SK-N-SH (cell line): ENCODE results near the gene ATP6V1B1.

Experiments
- JUND ChIP-seq: IDR thresholded peaks from 2 replicates; pipeline ENCODE4 v1.4.0; 2012
- RAD21 ChIP-seq: IDR thresholded peaks from 2 replicates; pipeline ENCODE4 v1.6.1; 2012; ENCODE audit warnings: mild to moderate bottlenecking, low read length
- SIN3A ChIP-seq: IDR thresholded peaks from 2 replicates; pipeline ENCODE4 v1.6.1; 2012; ENCODE audit warnings: low read depth, mild to moderate bottlenecking, low read length, moderate library complexity, borderline replicate concordance
- USF2 ChIP-seq: fragments of 150-350 bp; IDR thresholded peaks from 2 replicates; pipeline ENCODE4 v1.6.1; 2017; ENCODE audit warnings: antibody characterized with exemption, low read length, low read depth, borderline replicate concordance
- TF ChIP-seq, protein P1 (sequence below): IDR thresholded peaks from 2 replicates; pipeline ENCODE4 v1.6.1; 2012; ENCODE audit warnings: mild to moderate bottlenecking, low read depth, low read length, moderate library complexity
- TF ChIP-seq, protein P2 (sequence below): fragments of 200-600 bp; sonication (generic); IDR thresholded peaks from 2 replicates; pipeline ENCODE4 v1.6.1; 2017; ENCODE audit warnings: antibody characterized with exemption, mild to moderate bottlenecking, moderate library complexity
- TF ChIP-seq, protein P3 (sequence below): IDR thresholded peaks from 2 replicates; pipeline ENCODE4 v1.4.0; 2012; ENCODE audit warnings: low read depth

DNA sequence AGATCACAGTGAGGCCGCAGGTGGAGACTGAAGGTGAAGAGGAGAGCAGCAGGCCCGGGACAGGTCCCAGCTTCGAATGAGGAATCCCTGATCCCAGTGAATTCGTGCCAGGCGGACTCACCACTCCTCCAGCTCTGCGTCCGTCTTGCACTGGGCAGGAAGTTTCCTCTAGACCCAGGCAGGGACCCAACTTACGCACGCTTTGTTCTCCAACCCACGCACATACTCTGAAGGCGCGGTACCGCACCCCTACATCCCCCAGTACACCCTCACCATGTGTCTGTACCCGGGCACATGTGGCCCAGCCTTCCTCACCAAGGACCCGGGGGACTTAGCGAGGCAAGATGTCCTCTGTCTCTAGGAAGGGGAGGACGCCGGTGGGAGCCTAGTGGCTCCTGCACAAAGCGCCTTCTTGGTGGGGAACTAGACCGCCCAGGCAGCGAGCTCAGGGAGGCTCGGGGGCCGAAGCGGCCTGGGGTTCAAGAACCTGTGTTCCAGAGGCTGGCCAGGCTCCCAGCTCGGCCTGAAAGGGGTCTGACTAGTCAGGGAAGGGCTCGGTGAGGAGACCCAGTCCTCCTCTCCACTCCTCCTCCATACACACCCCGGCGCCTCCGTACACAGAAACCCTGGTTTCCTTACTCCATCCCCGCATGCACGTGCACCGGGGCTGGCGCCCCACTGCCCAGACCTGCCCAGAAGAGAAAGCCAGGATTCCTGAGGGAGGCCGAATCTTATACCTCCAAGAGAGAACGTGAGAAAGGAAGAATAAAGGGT lies 38.3 kb upstream of the ATP6V1B1 start:
- TF ChIP-seq, protein P1, sequence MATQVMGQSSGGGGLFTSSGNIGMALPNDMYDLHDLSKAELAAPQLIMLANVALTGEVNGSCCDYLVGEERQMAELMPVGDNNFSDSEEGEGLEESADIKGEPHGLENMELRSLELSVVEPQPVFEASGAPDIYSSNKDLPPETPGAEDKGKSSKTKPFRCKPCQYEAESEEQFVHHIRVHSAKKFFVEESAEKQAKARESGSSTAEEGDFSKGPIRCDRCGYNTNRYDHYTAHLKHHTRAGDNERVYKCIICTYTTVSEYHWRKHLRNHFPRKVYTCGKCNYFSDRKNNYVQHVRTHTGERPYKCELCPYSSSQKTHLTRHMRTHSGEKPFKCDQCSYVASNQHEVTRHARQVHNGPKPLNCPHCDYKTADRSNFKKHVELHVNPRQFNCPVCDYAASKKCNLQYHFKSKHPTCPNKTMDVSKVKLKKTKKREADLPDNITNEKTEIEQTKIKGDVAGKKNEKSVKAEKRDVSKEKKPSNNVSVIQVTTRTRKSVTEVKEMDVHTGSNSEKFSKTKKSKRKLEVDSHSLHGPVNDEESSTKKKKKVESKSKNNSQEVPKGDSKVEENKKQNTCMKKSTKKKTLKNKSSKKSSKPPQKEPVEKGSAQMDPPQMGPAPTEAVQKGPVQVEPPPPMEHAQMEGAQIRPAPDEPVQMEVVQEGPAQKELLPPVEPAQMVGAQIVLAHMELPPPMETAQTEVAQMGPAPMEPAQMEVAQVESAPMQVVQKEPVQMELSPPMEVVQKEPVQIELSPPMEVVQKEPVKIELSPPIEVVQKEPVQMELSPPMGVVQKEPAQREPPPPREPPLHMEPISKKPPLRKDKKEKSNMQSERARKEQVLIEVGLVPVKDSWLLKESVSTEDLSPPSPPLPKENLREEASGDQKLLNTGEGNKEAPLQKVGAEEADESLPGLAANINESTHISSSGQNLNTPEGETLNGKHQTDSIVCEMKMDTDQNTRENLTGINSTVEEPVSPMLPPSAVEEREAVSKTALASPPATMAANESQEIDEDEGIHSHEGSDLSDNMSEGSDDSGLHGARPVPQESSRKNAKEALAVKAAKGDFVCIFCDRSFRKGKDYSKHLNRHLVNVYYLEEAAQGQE = no peak
- TF ChIP-seq, protein P2, sequence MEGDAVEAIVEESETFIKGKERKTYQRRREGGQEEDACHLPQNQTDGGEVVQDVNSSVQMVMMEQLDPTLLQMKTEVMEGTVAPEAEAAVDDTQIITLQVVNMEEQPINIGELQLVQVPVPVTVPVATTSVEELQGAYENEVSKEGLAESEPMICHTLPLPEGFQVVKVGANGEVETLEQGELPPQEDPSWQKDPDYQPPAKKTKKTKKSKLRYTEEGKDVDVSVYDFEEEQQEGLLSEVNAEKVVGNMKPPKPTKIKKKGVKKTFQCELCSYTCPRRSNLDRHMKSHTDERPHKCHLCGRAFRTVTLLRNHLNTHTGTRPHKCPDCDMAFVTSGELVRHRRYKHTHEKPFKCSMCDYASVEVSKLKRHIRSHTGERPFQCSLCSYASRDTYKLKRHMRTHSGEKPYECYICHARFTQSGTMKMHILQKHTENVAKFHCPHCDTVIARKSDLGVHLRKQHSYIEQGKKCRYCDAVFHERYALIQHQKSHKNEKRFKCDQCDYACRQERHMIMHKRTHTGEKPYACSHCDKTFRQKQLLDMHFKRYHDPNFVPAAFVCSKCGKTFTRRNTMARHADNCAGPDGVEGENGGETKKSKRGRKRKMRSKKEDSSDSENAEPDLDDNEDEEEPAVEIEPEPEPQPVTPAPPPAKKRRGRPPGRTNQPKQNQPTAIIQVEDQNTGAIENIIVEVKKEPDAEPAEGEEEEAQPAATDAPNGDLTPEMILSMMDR = no peak
- no peak for TF ChIP-seq RAD21
- TF ChIP-seq USF2 = no peak
- no peak for TF ChIP-seq SIN3A
- TF ChIP-seq JUND = no peak
- TF ChIP-seq, protein P3, sequence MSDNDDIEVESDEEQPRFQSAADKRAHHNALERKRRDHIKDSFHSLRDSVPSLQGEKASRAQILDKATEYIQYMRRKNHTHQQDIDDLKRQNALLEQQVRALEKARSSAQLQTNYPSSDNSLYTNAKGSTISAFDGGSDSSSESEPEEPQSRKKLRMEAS = no peak
